DMS 273 (cell line): Measurements from ENCODE around the gene LRPAP1.
"Not testable (repeated sequence)": the region's sequence is repeated elsewhere in the genome, so short reads cannot be mapped to it uniquely, and the experiment has no call there.

ENCODE experiments used
- DNase-seq: peaks from one replicate; lab custom pipeline; 2025; ENCODE audit not compliant: unreplicated experiment; lab: John Stamatoyannopoulos, UW

Gene LRPAP1

DNA sequence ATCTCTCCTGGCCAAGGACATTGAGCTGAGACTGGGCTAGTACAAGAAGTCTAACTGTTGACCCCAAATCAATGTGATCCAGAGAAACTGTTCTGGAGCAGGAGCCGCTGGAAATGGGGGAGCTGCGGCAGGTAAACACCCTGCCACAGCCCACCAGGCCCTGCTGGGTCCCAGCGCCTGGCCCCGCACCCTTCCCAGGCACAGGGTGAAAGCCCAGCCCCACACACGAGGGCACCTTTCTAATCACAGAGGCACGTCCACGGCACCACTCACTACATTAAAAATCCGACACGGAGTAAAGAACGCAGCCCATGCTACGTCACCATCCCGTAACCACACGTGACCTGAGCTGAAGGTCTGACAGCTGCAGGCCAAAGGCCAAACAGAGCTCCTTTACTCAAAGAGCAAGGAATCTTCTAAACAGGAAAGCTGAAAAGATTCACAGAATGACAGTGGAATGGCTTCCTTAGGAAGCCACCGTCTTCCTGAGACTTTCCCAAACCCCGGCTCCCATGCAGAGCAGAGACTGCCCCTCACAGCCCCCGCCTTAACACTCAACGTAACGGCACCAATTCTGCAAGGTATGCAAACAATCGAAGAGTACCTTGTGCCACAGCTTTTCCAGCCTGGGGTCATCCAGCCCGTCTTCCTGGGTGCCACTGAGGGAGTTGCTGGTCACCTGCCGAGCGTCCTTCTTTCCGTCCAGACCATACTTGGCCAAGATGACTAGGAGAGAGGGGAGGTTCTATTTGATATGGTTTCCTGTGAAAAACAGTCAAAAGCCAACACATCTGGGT is 12.6 kb downstream of the LRPAP1 start:
- no peak for DNase-seq

DNA sequence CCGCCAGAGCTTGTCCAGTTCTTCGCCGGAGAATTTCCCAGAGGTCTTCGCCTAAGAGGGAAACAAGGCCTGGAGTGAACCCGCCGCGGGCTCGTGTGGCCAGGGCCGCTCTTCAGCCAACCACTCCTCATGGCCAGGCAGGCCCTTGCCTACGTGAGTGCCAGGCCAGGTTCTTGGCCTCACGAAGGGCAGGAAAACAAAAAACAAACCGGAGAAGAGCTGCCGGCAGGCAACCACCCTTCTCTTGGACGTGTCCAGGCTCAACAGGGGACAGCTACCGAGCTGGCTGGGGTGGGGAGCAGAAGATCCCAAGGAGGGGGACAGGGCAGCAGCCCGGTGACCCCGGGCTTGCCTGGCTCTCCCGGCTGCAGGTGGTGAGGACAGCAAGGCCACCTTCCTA is 13.3 kb downstream of the LRPAP1 start:
- DNase-seq: no peak

DNA sequence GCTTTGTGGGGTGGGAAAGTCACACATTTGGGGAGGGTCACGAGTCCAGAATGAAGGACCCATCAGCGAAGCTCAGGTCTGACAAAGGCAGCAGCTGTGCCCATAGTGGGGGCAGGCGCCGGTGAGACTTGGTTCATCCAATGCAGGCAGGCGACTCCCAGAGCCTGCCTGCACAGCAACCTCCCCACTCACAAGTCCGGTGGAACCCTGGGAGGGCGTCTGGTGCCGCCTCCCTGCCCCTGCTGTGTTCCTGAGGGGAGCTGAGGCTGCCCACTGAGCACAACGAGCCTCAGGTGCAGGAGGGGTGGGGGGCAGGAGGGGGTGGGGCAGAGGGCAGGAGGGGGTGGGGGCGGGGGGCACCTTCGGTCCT is 13.7 kb downstream of the LRPAP1 start:
- no peak for DNase-seq

DNA sequence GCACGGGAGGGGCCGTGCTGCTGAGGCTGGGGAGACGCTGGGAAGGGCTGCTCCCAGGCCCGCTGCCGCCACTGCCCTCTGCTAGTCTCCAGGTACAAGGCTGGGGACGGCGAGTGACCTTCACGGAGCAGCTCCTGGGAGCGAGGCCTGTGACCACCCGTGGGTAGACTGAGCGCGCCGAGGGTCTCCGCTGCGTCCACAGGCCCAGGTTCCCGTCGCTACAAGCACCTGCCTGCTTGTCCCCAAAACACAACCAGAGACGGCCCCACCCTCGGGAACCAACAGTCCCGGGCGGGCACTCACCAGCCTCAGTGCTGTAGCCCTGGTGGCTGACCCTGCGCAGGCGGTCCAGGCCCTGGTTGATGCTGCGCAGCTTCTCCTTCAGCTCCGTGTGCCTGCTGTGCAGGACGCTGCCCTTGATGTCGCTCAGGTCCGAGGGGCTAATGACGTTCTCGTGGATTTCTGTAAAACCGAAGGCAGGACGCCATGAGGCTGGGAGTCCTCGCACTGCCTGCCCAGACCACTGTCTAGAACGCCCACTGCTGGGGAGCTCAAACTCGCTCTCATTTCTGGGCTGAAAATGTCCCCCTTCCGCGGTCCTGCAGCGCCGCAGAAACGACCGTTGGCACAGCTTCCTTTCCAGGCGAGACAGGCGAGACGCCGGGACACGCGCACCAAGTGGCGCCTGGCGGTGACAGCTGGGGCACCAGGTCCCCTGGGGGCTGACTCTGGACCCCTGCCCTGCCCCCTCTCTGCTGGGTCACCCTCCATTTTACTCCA is 14.3 kb downstream of the LRPAP1 start:
- no peak for DNase-seq

GRCh38 chr4:3516836-3517730 is 15.1 kb downstream of the LRPAP1 start:
- no peak for DNase-seq

DNA sequence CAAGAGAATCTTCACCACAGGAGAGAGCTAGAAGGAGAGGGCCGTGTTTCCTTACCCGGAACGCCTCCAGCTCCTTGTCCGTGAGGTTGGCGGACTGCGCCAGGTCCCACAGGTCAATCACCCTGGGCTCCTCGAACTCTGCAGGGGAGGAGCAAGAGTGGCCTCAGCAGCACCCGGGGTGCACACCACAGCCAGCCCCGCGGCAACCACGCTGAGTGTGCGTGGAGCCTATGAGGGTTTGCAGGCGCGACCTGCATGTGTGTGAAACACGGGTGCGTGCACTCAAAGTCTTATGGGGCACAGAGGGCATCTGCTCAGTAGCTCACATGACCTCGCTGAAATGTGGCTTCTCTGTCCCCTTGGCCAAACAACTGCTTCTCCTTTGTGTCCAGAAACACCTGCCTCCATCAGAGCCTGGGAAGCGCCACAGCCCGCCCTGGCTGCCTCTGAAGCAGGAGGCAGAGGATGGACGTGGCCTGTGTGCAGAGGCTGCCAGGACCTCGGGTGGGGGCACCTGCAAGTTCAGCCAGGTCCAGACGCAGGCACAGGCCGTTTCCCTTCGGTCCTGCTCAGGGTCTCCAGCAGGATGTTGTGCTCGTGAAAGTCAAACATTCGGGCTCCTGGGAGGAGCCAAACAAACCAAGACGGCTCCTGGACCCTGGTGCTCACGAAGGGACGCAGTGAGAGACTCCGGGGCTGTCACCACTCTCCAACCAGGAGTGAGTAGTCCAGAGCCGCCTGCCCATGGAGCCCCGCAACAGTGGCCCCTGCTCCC is 16.0 kb downstream of the LRPAP1 start:
- DNase-seq: no peak

- DNase-seq: no peak
Observed at GRCh38 chr4:3515646-3516045, 16.6 kb downstream of the LRPAP1 start.

DNA sequence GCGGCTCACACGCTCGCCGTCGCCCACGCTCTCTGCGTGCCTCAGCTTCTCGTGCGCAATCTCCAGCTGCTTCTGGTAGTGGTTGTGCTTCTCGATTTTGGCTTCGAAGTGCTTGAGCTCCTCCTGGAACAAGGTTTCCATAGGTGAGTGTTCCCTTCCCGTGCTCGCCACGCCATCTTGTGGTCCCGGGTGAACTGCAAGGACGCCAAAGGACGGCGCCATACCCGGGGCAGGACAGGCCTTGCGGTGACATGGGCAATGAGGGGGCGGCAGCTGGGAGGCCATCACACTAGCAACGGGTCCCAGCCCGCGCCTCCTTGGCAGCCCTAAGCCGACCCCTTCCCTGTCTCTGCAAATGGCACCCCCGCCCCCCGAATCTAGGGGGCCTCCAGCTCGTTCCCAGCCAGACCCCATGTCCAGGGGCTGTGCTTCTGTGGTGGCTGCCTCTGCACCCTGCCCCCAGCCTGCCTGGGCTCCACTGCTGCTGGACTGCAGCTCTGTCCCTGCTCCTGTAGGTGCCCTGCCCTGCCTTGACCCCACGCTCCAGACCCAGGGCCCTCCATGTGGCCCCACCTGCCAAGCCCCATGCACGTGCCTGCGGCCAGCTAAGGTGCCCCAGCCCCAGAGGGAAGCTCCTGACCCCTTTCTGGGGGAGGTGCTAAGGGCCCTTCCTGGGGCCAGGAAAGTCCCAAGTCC is 17.3 kb downstream of the LRPAP1 start:
- DNase-seq: no peak

- no peak for DNase-seq
Observed at GRCh38 chr4:3514221-3514780, 17.9 kb downstream of the LRPAP1 start.

GRCh38 chr4:3513807-3514206 is 18.4 kb downstream of the LRPAP1 start:
- DNase-seq: no peak

- no peak for DNase-seq
Observed at GRCh38 chr4:3512719-3513118, 19.5 kb downstream of the LRPAP1 start.

DNA sequence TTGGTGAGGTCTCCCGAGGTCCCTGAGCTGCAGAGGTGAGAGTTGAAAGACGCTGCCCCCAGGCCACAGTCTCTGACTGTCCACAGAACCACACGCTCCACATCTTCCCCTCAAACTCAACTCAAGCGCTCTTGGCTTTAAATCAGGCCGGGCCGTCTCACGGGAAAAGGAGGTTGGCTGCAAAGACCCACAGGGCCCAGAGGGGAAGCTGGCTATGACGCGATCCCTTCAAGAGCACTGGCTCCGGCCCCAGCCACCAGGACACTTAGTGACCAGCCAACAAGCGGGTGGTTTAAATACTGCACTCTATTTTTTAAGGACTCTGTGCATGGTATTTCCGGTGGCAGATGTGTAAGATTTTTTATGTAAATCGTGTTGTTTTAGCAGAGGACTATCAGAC is 19.9 kb downstream of the LRPAP1 start:
- no peak for DNase-seq

- not testable (repeated sequence) for DNase-seq
Observed at GRCh38 chr4:3511601-3512000, 20.6 kb downstream of the LRPAP1 start.

GRCh38 chr4:3511187-3511586 is 21.0 kb downstream of the LRPAP1 start:
- DNase-seq: no peak

- no peak for DNase-seq
Observed at GRCh38 chr4:3510481-3510880, 21.7 kb downstream of the LRPAP1 start.

DNA sequence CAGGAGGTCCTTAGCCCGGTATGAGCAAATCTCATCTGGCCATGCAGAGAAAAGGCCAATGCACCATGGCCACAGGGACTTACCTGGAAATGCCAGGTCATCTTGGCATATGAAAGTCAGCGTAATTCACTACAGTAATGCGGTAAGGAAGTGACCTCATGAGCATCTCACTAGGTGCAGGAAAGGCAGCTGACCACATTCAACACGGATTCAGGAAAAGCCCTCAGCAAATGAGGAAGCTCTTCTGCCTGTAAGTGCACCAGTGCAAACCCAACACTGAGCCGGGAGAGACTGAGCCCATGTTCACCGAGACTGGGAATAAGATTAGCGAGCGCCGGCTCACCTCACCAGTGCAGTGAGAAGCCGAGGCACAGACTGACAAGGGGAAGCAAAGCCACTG is 23.7 kb downstream of the LRPAP1 start:
- DNase-seq: no peak

DNA sequence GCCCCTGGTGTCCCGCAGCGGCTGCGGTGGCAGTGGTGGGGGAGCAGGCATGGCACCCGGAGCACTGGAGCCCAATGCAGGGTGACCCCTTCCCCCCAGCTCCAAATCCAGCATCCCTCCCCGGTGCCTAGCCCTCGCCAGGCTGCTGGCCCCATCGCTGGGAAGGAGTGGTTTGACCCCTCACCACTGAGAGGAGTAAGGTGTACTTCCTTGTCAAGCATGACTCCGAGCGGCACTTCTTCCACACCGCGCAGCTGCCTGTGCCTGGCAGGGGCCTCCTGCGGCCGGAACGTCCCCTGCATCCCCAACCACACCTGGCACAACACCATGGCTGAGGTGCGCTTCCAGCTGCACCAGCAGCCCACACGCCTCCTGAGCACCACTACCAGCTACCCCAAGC is 27.0 kb downstream of the LRPAP1 start:
- DNase-seq: no peak

DNA sequence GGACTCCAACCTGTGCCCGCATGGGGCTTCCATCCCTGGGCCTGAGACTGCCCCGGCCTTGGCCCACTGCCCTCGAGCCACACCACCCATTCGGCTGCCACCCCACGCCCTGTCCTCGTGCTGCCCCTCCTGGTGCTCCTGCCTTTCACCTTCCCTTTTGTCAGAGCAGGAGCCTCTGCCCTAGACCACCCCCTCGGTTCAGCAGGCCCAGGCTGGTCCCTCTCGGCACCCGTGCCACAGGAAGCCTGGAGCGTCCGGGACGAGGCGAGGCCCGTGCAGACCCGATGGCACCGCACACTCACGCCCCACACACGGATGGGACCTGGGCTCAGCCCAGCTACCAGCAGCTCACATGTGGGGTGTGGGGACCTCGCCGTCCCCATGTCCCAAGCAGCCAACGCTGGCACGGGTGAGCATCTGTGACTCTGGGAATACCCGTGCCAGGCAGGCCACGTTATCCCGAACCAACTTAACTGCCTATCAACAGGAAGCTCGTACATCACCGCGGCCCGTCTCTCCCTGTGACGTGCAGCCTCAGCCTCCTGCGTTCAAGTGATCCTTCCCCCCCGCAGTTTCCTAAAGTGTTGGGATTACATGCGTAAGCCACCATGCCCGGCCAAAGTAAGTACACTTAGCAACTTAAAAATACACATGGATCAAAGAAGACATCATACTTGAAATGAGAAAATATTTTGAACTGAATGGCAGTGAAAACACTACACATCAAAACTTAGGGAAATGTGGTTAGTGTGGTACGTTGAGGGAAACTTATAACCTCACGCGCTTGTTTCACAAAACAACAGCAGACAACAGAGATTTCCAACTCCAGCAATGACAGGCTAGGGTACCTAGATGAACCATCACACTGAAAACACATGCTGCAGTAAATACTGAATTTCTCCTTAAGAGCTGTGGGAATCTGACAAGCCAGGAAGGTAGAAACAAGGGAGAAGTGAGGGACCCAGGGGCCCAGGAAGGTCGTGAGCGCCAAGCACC is 29.0 kb downstream of the LRPAP1 start:
- no peak for DNase-seq
